HepG2 (cell line): Measurements from ENCODE around the gene PYGO2. TPM values are rescaled to one million over a fixed set of nuclear protein-coding genes. Genes with fewer than 3 reads are reported as not detected.

Experiments used
- CCAR2 ChIP-seq: fragments of 200-400 bp; formaldehyde crosslinking; optimal IDR thresholded peaks from 2 replicates; pipeline ENCODE3; 2018; ENCODE audit warnings: low read depth, mild to moderate bottlenecking, low read length, moderate library complexity
- CREB1 ChIP-seq, 2 experiments: fragments of 450-650 bp in 1 of 2; IDR thresholded peaks; 2 replicates each; pipeline ENCODE4 v1.6.1; 2016 to 2017; ENCODE audit warnings: control low read depth in 1 of 2, mild to moderate bottlenecking in 1 of 2, missing compliant biosample characterization in 1 of 2, missing genetic modification characterization in 1 of 2
- HNF4G ChIP-seq, 2 experiments: sonication (generic) in 1 of 2; formaldehyde crosslinking in 1 of 2; IDR thresholded peaks; 2 replicates each; pipeline versions ENCODE4 v1.4.0 to v1.6.1; 2011 to 2020; ENCODE audit warnings: borderline replicate concordance in 2 of 2, low read depth in 2 of 2, mild to moderate bottlenecking in 2 of 2, low read length in 1 of 2, missing genetic modification reagents in 1 of 2, moderate library complexity in 1 of 2
- JDP2 ChIP-seq: sonication (generic); formaldehyde crosslinking; IDR thresholded peaks from 2 replicates; pipeline ENCODE4 v1.8.1; 2022; ENCODE audit warnings: missing genetic modification reagents, borderline replicate concordance
- KDM6A ChIP-seq: IDR thresholded peaks from 2 replicates; pipeline ENCODE4 v1.6.1; 2016; ENCODE audit warnings: low read depth
- MIER3 ChIP-seq: IDR thresholded peaks from 2 replicates; pipeline ENCODE4 v1.6.1; 2016; ENCODE audit warnings: missing compliant biosample characterization, borderline replicate concordance
- MZF1 ChIP-seq: sonication (generic); formaldehyde crosslinking; IDR thresholded peaks from 2 replicates; pipeline ENCODE4 v1.8.1; 2023; ENCODE audit warnings: mild to moderate bottlenecking, missing genetic modification reagents, borderline replicate concordance
- PAWR ChIP-seq: sonication (generic); formaldehyde crosslinking; IDR thresholded peaks from 2 replicates; pipeline ENCODE4 v1.4.0; 2020; ENCODE audit warnings: missing genetic modification reagents, mild to moderate bottlenecking, borderline replicate concordance
- PHF21A ChIP-seq: sonication (generic); formaldehyde crosslinking; IDR thresholded peaks from 2 replicates; pipeline ENCODE4 v1.5.0; 2020; ENCODE audit warnings: mild to moderate bottlenecking, missing genetic modification reagents
- RNF2 ChIP-seq: fragments of 450-650 bp; conservative IDR thresholded peaks from 2 replicates; pipeline ENCODE4 v1.6.1; 2016; ENCODE audit warnings: low read depth
- SCMH1 ChIP-seq: sonication (generic); formaldehyde crosslinking; IDR thresholded peaks from 2 replicates; pipeline ENCODE4 v1.9.0; 2021; ENCODE audit warnings: missing genetic modification reagents, mild to moderate bottlenecking, borderline replicate concordance
- ZMYM4 ChIP-seq: sonication (generic); formaldehyde crosslinking; IDR thresholded peaks from 2 replicates; pipeline ENCODE4 v1.8.1; 2023; ENCODE audit warnings: mild to moderate bottlenecking, missing genetic modification reagents
- ZNF264 ChIP-seq: sonication (generic); formaldehyde crosslinking; IDR thresholded peaks from 2 replicates; pipeline ENCODE4 v1.4.0; 2020; ENCODE audit warnings: missing genetic modification reagents
- ZNF292 ChIP-seq: sonication (generic); formaldehyde crosslinking; IDR thresholded peaks from 2 replicates; pipeline ENCODE4 v1.8.1; 2022; ENCODE audit warnings: mild to moderate bottlenecking, low read depth, missing genetic modification reagents, borderline replicate concordance
- ZNF572 ChIP-seq: sonication (generic); formaldehyde crosslinking; IDR thresholded peaks from 2 replicates; pipeline ENCODE4 v1.5.1; 2020; ENCODE audit warnings: mild to moderate bottlenecking, missing genetic modification reagents
- ZNF589 ChIP-seq: sonication (generic); formaldehyde crosslinking; conservative IDR thresholded peaks from 2 replicates; pipeline ENCODE4 v1.8.0; 2022; ENCODE audit warnings: mild to moderate bottlenecking, moderate library complexity, missing genetic modification reagents
- ZNF83 ChIP-seq: sonication (generic); formaldehyde crosslinking; IDR thresholded peaks from 2 replicates; pipeline ENCODE4 v1.4.0; 2020; ENCODE audit warnings: missing genetic modification reagents, mild to moderate bottlenecking, borderline replicate concordance
- polyA plus RNA-seq, 8 experiments: library from polyadenylated mRNA; depleted of rRNA in 3 of 8; stranded (reverse) in 7 of 8; unstranded in 1 of 8; fragments of >200 nt; fragmentation: Illumina TruSeq in 4 of 8; extraction: Trizol in 4 of 8; gene quantifications; 2 replicates each; pipeline versions ENCODE4 v1.2.1 to v1.2.3, GENCODE V29; 2011 to 2016; ENCODE audit warnings: low read depth in 4 of 8, missing spikeins in 1 of 8, mixed read lengths in 1 of 8; ENCODE audit not compliant: insufficient read depth in 1 of 8
- total RNA-seq, 5 experiments: library from RNA; depleted of rRNA; stranded (reverse); fragments of >200 nt; fragmentation: Illumina TruSeq; extraction: Trizol; gene quantifications; 2 replicates each; pipeline ENCODE4 v1.2.3, GENCODE V29; 2016; ENCODE audit warnings: low read depth in 1 of 5
- TF ChIP-seq, protein P1 (sequence below): sonication (generic); formaldehyde crosslinking; IDR thresholded peaks from 2 replicates; pipeline ENCODE4 v1.4.0; 2020; ENCODE audit warnings: missing genetic modification reagents
- TF ChIP-seq, protein P2 (sequence below): sonication (generic); formaldehyde crosslinking; IDR thresholded peaks from 2 replicates; pipeline ENCODE4 v1.5.0; 2020; ENCODE audit warnings: mild to moderate bottlenecking, missing genetic modification reagents, moderate library complexity
- TF ChIP-seq, protein P3 (sequence below): sonication (generic); formaldehyde crosslinking; IDR thresholded peaks from 2 replicates; pipeline ENCODE4 v1.9.0; 2021; ENCODE audit warnings: missing genetic modification reagents, borderline replicate concordance

Gene PYGO2
- total and polyA plus RNA-seq, 2 of the 13 experiments (the other 11 are each of a cell fraction or from before 2014, with no cell fraction given): 20.3 to 21.8 TPM

DNA sequence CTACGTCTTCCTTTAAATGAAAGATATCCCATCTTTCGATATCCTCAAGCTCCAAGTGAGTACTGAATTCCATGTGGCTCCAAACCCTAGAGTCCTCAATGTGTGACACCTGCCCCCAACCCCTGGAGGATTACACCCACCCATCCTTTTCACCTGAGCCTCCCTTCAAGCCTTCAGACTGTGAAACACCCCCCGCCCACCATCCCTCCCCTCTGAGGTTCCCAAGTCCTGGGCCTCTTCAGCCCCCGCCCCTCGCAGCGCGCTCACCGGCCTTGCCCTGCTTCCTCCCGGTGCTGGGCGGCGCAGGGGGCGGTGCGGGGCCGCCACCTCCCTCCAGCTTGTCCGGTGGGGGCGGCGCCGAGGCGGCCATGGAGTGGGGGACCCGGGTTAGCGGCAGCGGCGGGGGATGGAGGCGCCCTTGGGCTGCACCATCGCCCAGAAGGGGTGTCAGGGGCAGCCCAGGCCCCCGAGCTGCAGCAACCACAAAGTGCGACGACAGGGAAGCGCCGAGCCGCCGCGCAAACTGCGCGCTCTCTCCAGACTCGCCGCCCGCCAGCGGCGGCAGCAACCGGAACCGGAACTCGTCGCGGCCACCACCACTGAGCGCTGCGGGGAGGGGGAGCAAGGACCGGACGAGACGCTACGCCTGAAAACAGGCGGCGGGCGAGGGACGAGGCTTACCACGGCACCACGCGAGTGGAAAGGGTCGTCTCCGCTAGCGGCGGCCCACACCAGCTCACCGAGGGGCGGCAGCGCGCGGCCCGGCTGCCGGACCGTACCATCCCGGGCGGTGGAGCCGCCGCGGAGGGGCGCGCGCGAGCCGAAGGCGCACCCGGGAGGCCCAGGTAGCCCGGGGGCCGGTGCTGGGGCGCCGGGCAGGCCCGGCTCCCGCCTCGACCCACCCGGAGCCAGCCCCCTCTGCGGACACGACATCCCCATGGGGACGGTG, at the start of gene PYGO2 (continued):
- TF ChIP-seq MZF1 (no peak), KDM6A (CRISPR knock-in tag) (no peak), CREB1 (IDR thresholded peaks at IDR 0.05) (no peak), CREB1 (CRISPR knock-in tag; IDR thresholded peaks at IDR 0.05) (no peak), ZNF264 (CRISPR knock-in tag) (peak; percentile 74; the same call in 1 of the 2 replicates), HNF4G (IDR thresholded peaks at IDR 0.05; ENCODE audit: borderline replicate concordance, low read depth, low read length) (no peak), HNF4G (CRISPR knock-in tag; IDR thresholded peaks at IDR 0.05; ENCODE audit: borderline replicate concordance, low read depth) (peak; percentile 77), PAWR (CRISPR knock-in tag) (0 out of 2 replicates have a peak, but pooled peaks have one; percentile 15), JDP2 (CRISPR knock-in tag) (0 out of 2 replicates have a peak, but pooled peaks have one; percentile 58), ZMYM4 (CRISPR knock-in tag) (peak; percentile 73), RNF2 (no peak; the same call in 1 of the 2 replicates), PHF21A (CRISPR knock-in tag) (peak; percentile 54; the same call in 1 of the 2 replicates), ZNF83 (CRISPR knock-in tag) (0 out of 2 replicates have a peak, but pooled peaks have one; percentile 51), CCAR2 (no peak), MIER3 (CRISPR knock-in tag) (0 out of 2 replicates have a peak, but pooled peaks have one; percentile 34), ZNF572 (CRISPR knock-in tag) (peak; percentile 80; the same call in 1 of the 2 replicates), ZNF589 (0 out of 2 replicates have a peak, but pooled peaks have one; percentile 28), ZNF292 (CRISPR knock-in tag) (no peak), SCMH1 (CRISPR knock-in tag) (no peak)
- TF ChIP-seq, protein P1, sequence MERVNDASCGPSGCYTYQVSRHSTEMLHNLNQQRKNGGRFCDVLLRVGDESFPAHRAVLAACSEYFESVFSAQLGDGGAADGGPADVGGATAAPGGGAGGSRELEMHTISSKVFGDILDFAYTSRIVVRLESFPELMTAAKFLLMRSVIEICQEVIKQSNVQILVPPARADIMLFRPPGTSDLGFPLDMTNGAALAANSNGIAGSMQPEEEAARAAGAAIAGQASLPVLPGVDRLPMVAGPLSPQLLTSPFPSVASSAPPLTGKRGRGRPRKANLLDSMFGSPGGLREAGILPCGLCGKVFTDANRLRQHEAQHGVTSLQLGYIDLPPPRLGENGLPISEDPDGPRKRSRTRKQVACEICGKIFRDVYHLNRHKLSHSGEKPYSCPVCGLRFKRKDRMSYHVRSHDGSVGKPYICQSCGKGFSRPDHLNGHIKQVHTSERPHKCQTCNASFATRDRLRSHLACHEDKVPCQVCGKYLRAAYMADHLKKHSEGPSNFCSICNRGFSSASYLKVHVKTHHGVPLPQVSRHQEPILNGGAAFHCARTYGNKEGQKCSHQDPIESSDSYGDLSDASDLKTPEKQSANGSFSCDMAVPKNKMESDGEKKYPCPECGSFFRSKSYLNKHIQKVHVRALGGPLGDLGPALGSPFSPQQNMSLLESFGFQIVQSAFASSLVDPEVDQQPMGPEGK (CRISPR knock-in tag): peak; percentile 97
- TF ChIP-seq, protein P2, sequence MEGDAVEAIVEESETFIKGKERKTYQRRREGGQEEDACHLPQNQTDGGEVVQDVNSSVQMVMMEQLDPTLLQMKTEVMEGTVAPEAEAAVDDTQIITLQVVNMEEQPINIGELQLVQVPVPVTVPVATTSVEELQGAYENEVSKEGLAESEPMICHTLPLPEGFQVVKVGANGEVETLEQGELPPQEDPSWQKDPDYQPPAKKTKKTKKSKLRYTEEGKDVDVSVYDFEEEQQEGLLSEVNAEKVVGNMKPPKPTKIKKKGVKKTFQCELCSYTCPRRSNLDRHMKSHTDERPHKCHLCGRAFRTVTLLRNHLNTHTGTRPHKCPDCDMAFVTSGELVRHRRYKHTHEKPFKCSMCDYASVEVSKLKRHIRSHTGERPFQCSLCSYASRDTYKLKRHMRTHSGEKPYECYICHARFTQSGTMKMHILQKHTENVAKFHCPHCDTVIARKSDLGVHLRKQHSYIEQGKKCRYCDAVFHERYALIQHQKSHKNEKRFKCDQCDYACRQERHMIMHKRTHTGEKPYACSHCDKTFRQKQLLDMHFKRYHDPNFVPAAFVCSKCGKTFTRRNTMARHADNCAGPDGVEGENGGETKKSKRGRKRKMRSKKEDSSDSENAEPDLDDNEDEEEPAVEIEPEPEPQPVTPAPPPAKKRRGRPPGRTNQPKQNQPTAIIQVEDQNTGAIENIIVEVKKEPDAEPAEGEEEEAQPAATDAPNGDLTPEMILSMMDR: peak; percentile 75
- TF ChIP-seq, protein P3, sequence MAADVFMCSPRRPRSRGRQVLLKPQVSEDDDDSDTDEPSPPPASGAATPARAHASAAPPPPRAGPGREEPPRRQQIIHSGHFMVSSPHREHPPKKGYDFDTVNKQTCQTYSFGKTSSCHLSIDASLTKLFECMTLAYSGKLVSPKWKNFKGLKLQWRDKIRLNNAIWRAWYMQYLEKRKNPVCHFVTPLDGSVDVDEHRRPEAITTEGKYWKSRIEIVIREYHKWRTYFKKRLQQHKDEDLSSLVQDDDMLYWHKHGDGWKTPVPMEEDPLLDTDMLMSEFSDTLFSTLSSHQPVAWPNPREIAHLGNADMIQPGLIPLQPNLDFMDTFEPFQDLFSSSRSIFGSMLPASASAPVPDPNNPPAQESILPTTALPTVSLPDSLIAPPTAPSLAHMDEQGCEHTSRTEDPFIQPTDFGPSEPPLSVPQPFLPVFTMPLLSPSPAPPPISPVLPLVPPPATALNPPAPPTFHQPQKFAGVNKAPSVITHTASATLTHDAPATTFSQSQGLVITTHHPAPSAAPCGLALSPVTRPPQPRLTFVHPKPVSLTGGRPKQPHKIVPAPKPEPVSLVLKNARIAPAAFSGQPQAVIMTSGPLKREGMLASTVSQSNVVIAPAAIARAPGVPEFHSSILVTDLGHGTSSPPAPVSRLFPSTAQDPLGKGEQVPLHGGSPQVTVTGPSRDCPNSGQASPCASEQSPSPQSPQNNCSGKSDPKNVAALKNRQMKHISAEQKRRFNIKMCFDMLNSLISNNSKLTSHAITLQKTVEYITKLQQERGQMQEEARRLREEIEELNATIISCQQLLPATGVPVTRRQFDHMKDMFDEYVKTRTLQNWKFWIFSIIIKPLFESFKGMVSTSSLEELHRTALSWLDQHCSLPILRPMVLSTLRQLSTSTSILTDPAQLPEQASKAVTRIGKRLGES: no peak
